Brain microvascular endothelial cell (primary cell): ENCODE measurements around the gene KCTD1.
A peak's percentile ranks its signal among the peaks of the same experiment; 100 is the strongest.

Experiments
- DNase-seq: peaks from one replicate; pipeline ENCODE4 v3.0.0-alpha.2; 2020
- H3K27ac ChIP-seq: fragments of 250-450 bp; sonication (Bioruptor Pico); 2 replicates; pipeline ENCODE4 v1.5.1; 2020; ENCODE audit warnings: mild to moderate bottlenecking, moderate library complexity
- H3K27me3 ChIP-seq: fragments of 250-450 bp; sonication (Bioruptor Pico); replicated peaks from 2 replicates; pipeline ENCODE4 v1.5.1; 2020; ENCODE audit warnings: mild to moderate bottlenecking
- H3K36me3 ChIP-seq: fragments of 250-450 bp; sonication (Bioruptor Pico); replicated peaks from 2 replicates; pipeline ENCODE4 v1.5.1; 2020; ENCODE audit warnings: mild to moderate bottlenecking
- H3K4me3 ChIP-seq: 2 replicates; pipeline ENCODE4 v1.5.1; 2011; ENCODE audit warnings: low read depth, mild to moderate bottlenecking, control low read depth, low read length, moderate library complexity
- in situ Hi-C: cut with HindIII; loops from 2 replicates; pipeline ENCODE4 v1.10.0; 2017; ENCODE audit warnings: low sequenced_read_pairs, low pct_ligation_motif_present
- TF ChIP-seq, protein P1 (sequence below): IDR thresholded peaks from 2 replicates; pipeline ENCODE4 v1.5.1; 2011; ENCODE audit warnings: low read depth, mild to moderate bottlenecking, moderate library complexity, low read length, control low read depth, inconsistent platforms; ENCODE audit errors: missing control alignments

The KCTD1 gene

DNA sequence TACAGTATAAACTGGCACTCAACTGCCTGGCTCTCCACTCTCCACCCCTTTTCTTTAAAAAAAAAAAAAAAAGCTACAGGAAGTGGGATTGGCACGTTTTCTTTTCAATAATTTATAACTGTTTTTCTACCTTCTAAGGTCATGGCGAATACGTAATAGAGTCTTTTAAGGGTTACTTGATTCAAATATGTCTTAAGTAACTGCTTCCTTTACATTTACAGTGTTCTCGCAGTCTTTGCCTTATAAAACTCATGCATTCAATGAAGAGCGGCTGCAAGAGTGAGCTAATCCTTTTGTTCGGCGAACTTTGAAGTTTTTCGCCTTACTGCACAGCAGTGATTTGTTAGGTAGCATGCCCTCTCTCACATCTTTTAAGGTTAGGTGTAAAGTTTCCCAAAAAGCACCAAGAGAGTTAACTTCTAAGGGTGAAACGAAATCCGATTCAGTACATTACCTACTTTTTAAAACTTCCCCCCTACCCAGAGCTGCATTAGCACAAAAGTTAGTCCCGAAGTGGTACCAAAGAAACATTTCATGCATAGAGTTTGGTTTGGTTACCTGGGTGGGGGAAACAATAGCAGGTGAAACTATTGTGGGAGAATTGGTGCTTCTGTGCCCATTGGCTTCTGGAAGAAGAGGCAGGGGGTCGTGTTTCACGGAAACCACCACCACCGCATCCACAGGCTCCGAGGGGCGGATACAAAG is 2.0 kb downstream of the KCTD1 start:
- TF ChIP-seq, protein P1, sequence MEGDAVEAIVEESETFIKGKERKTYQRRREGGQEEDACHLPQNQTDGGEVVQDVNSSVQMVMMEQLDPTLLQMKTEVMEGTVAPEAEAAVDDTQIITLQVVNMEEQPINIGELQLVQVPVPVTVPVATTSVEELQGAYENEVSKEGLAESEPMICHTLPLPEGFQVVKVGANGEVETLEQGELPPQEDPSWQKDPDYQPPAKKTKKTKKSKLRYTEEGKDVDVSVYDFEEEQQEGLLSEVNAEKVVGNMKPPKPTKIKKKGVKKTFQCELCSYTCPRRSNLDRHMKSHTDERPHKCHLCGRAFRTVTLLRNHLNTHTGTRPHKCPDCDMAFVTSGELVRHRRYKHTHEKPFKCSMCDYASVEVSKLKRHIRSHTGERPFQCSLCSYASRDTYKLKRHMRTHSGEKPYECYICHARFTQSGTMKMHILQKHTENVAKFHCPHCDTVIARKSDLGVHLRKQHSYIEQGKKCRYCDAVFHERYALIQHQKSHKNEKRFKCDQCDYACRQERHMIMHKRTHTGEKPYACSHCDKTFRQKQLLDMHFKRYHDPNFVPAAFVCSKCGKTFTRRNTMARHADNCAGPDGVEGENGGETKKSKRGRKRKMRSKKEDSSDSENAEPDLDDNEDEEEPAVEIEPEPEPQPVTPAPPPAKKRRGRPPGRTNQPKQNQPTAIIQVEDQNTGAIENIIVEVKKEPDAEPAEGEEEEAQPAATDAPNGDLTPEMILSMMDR: no peak
- H3K27me3 ChIP-seq: peaks cover 10% of the 10 kb centered on the region
- H3K4me3 ChIP-seq: peak overlapping the region; percentile 71
- no peaks in the 10 kb centered on the region for H3K36me3 ChIP-seq
- H3K27ac ChIP-seq: no peak overlapping the region
- in situ Hi-C loops: no loop called here
- DNase-seq: no peak

DNA sequence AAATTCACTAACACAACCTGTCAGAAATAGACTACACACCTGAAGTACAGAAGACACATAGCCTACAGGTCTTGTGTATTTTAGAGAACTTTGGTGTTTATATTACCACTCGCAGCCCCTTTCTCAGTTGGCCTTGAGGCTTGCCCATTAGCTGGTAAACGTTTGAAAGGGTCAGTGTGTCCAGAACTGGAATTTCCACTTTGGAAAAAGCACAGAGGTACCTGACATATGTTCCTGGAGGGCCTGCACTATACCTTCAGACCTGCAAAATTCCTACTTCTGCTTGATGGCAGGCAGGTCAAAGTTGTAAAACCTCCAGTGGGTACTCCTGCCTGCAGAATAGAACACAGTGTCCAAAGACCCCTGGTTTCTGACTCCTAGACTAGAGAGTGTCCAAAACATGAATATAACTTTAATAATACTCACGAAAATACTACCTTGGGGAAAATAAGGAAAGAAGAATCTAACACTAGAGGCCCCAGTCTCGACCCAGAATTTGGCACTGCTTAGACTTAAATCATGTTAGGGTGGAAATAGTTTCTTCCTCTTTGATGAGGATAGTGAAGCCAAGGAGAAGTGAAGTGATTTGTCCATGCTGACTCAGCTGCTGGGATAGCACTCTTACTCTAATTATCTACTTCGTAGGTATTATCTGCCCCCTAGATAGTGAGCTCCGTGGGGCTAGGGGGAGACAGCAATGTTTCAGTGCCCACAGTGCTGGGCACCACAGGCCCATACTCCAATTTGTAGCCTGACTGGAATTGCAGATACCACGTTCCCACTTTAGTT is 2.8 kb downstream of the KCTD1 start:
- Histone ChIP-seq H3K36me3 (no peaks in the 10 kb centered on the region), H3K4me3 (peak overlapping the region; percentile 71), H3K27me3 (peaks cover 2% of the 10 kb centered on the region), H3K27ac (no peak overlapping the region)
- DNase-seq: no peak
- TF ChIP-seq, protein P1: no peak
- in situ Hi-C loops: no loop called here

DNA sequence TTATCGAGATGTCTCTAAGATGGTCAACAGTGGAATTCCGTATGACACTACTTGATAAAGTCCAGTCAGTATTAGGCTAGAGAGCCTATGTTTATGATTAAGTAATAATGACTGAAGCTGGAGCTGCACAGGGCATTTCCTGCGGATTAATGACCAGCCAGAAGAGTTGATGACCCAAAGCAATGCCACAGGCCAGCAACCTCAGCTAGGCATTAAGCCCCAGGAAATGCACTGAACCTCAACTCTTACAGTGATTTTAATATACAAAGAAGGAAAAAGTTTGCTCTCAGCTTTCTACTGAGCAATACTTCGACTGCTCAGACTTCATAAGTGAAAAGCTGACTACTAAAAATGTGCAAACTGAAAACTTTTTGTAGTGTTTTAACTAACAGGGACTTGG is 3.9 kb downstream of the KCTD1 start:
- TF ChIP-seq, protein P1: no peak
- no peaks in the 10 kb centered on the region for H3K27me3 ChIP-seq
- no peaks in the 10 kb centered on the region for H3K36me3 ChIP-seq
- no peak for DNase-seq
- no peak overlapping the region for H3K4me3 ChIP-seq
- in situ Hi-C loops: no loop called here
- H3K27ac ChIP-seq: no peak overlapping the region

DNA sequence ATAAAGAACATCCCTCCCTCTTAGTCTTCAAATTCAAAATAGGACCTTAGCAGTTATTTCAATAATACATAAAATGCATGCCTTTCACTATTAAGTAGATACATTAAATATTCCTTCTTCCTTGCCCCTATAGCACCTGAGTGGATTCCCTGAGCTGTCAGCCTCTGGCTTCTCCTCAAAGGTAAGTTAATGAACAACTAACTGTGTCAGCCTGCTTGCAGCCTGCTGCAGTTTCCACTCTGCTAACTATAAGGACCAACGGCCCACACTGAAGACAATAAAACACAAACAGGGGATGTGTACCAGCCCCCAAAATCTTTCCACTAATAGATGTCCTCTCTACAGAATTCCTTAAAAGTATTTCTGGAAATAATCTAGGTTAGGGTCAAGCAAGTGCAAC is 5.0 kb downstream of the KCTD1 start:
- no peaks in the 10 kb centered on the region for H3K27me3 ChIP-seq
- no peak for DNase-seq
- TF ChIP-seq, protein P1: no peak
- H3K4me3 ChIP-seq: no peak overlapping the region
- H3K36me3 ChIP-seq: no peaks in the 10 kb centered on the region
- no peak overlapping the region for H3K27ac ChIP-seq
- in situ Hi-C loops: no loop called here

DNA sequence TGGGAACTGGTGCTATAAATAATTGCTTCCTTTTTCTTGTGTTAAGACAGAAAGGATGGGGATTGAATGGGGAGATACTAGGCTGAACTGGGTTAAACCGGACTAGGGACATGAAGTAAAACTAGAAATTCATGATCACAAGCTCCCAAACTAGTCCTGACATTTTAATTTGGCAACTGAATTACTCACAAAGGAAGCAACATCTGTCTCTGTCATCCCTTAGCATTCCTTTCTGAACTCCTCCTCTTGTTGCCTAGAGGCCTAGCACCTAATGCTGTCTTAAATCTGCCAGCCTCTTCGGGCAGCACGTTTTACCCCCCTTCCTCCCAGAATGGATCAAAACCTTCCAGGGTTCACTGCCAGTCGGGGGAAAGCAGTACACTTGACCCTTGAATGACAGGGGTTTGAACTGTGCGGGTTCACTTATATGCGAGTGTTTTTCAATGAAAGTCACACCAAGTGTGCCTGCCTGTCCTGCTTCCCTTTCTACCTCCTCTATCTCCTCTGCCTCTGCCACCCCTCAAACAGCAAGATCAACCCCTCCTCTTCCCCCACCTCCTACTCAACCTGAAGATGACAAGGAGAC is 8.2 kb downstream of the KCTD1 start:
- in situ Hi-C loops: no loop called here
- DNase-seq: no peak
- H3K4me3 ChIP-seq: no peak overlapping the region
- no peak overlapping the region for H3K27ac ChIP-seq
- TF ChIP-seq, protein P1: no peak
- H3K27me3 ChIP-seq: no peaks in the 10 kb centered on the region
- no peaks in the 10 kb centered on the region for H3K36me3 ChIP-seq
